ENCODE results near the gene ITGA6. TPM values are rescaled to one million over a fixed set of nuclear protein-coding genes. Genes with fewer than 3 reads are reported as not detected.

The ITGA6 gene
- total RNA-seq, 1 donor from 2014 or later: 0.81 TPM

GRCh38 chr2:172489681-172490080, 62.3 kb downstream of the ITGA6 start:
- no peak for DNase-seq
- Mint-ChIP-seq H3K4me1 (ENCODE audit: low read depth, unreplicated experiment) (no peaks in the 10 kb centered on the region), H3K9me3 (ENCODE audit: unreplicated experiment) (no peaks in the 10 kb centered on the region), H3K36me3 (ENCODE audit: unreplicated experiment) (no peaks in the 10 kb centered on the region), H3K27ac (ENCODE audit: unreplicated experiment) (no peak overlapping the region), H3K4me3 (ENCODE audit: unreplicated experiment) (no peak overlapping the region), H3K27me3 (ENCODE audit: unreplicated experiment) (no peaks in the 10 kb centered on the region)
- TF ChIP-seq, protein P1, sequence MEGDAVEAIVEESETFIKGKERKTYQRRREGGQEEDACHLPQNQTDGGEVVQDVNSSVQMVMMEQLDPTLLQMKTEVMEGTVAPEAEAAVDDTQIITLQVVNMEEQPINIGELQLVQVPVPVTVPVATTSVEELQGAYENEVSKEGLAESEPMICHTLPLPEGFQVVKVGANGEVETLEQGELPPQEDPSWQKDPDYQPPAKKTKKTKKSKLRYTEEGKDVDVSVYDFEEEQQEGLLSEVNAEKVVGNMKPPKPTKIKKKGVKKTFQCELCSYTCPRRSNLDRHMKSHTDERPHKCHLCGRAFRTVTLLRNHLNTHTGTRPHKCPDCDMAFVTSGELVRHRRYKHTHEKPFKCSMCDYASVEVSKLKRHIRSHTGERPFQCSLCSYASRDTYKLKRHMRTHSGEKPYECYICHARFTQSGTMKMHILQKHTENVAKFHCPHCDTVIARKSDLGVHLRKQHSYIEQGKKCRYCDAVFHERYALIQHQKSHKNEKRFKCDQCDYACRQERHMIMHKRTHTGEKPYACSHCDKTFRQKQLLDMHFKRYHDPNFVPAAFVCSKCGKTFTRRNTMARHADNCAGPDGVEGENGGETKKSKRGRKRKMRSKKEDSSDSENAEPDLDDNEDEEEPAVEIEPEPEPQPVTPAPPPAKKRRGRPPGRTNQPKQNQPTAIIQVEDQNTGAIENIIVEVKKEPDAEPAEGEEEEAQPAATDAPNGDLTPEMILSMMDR (IDR thresholded peaks at IDR 0.05; ENCODE audit: partially characterized antibody, unreplicated experiment): no peak

DNA sequence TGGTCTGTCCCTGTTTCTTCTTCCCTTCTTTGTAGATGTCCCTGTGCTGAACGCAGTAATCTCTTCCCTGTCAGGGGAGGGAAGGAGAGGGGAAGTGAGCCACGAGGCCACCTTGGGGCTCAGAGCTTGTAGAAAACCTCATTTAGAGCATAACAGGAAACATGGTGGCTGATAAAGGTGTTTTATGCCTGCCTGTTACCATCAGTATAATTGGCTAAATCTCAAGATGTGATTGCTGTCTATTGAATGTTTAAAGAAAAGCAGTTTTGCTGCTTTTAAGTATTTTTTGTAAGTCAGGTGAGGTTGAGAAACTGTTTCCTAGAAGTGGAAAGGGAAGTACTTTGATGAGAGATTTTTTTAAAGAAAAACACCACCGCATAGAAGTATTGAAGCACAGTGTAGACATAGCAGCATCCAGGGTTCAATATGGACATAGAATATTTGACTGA, 68.8 kb downstream of the ITGA6 start:
- no peaks in the 10 kb centered on the region for H3K4me1 Mint-ChIP-seq (ENCODE audit: low read depth, unreplicated experiment)
- TF ChIP-seq, protein P1 (IDR thresholded peaks at IDR 0.05; ENCODE audit: partially characterized antibody, unreplicated experiment): no peak
- no peak overlapping the region for H3K4me3 Mint-ChIP-seq (ENCODE audit: unreplicated experiment)
- H3K9me3 Mint-ChIP-seq (ENCODE audit: unreplicated experiment): no peaks in the 10 kb centered on the region
- no peaks in the 10 kb centered on the region for H3K36me3 Mint-ChIP-seq (ENCODE audit: unreplicated experiment)
- no peak overlapping the region for H3K27ac Mint-ChIP-seq (ENCODE audit: unreplicated experiment)
- no peak for DNase-seq
- no peaks in the 10 kb centered on the region for H3K27me3 Mint-ChIP-seq (ENCODE audit: unreplicated experiment)

DNA sequence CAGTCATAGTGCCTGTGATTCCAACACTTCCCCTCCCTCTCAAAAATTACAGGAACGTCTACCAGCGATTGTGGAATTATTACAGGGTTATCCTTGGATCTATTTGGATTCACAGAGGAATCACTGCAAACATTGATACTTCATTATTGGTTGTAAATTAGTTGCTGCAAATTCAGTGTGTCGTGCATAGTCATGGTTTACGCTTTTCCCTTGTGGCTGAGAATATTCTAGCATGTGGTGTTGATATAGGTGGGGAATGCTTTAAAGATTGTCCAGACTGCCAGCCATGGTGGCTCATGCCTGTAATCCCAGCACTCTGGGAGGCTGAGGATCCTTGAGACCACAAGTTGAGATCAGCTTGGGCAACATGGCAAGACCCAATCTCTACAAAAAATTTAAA, 79.8 kb downstream of the ITGA6 start:
- no peak overlapping the region for H3K4me3 Mint-ChIP-seq (ENCODE audit: unreplicated experiment)
- TF ChIP-seq, protein P1 (IDR thresholded peaks at IDR 0.05; ENCODE audit: partially characterized antibody, unreplicated experiment): no peak
- peaks cover 9% of the 10 kb centered on the region for H3K36me3 Mint-ChIP-seq (ENCODE audit: unreplicated experiment)
- no peak overlapping the region for H3K27ac Mint-ChIP-seq (ENCODE audit: unreplicated experiment)
- H3K27me3 Mint-ChIP-seq (ENCODE audit: unreplicated experiment): no peaks in the 10 kb centered on the region
- H3K4me1 Mint-ChIP-seq (ENCODE audit: low read depth, unreplicated experiment): peaks cover 5% of the 10 kb centered on the region
- no peak for DNase-seq
- peaks cover 1% of the 10 kb centered on the region for H3K9me3 Mint-ChIP-seq (ENCODE audit: unreplicated experiment)

- H3K36me3 Mint-ChIP-seq (ENCODE audit: unreplicated experiment): peaks cover 34% of the 10 kb centered on the region
These were observed 82.7 kb downstream of the ITGA6 start for GRCh38 chr2:172510088-172510487.

DNA sequence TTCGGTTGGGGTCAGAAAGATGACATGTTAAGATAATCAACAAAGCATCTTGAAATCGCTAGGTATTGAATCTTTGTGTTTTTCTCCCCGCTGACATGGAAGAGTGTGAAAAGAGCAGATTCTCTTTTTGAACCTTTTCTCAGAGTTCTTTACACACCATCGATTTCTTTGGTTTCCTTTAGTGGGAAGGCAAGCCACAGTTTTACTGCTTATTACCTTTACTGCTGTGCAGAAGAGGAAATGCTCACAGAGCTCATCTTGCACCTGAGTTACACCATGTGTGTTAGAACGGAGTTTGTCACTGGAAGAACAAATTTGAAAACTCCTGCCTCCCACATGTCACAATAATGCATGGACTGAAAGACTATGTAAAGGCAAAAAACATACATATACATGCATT, 83.2 kb downstream of the ITGA6 start:
- Mint-ChIP-seq H3K27me3 (ENCODE audit: unreplicated experiment) (no peaks in the 10 kb centered on the region), H3K36me3 (ENCODE audit: unreplicated experiment) (peaks cover 34% of the 10 kb centered on the region), H3K9me3 (ENCODE audit: unreplicated experiment) (peaks cover 7% of the 10 kb centered on the region)

More at GRCh38 chr2:172510088-172510487, 82.7 kb downstream of the ITGA6 start:
- H3K27me3 Mint-ChIP-seq (ENCODE audit: unreplicated experiment): no peaks in the 10 kb centered on the region
- no peak for DNase-seq
- peaks cover 7% of the 10 kb centered on the region for H3K9me3 Mint-ChIP-seq (ENCODE audit: unreplicated experiment)
- TF ChIP-seq, protein P1 (IDR thresholded peaks at IDR 0.05; ENCODE audit: partially characterized antibody, unreplicated experiment): no peak
- no peak overlapping the region for H3K27ac Mint-ChIP-seq (ENCODE audit: unreplicated experiment)
- H3K4me3 Mint-ChIP-seq (ENCODE audit: unreplicated experiment): no peak overlapping the region
- H3K4me1 Mint-ChIP-seq (ENCODE audit: low read depth, unreplicated experiment): no peaks in the 10 kb centered on the region

More for the DNA sequence above, 83.2 kb downstream of the ITGA6 start:
- TF ChIP-seq, protein P1 (IDR thresholded peaks at IDR 0.05; ENCODE audit: partially characterized antibody, unreplicated experiment): no peak
- no peak overlapping the region for H3K4me3 Mint-ChIP-seq (ENCODE audit: unreplicated experiment)
- no peak overlapping the region for H3K27ac Mint-ChIP-seq (ENCODE audit: unreplicated experiment)
- H3K4me1 Mint-ChIP-seq (ENCODE audit: low read depth, unreplicated experiment): no peaks in the 10 kb centered on the region
- no peak for DNase-seq

Measured in glutamatergic neuron (in vitro differentiated cells).